Neuronal stem cell (in vitro differentiated cells): ENCODE measurements around the gene CACNA1F.

Source experiments
- DNase-seq: peaks from one replicate; pipeline ENCODE4 v3.0.0-alpha.2; 2013; ENCODE audit warnings: low spot score
- H2AFZ ChIP-seq: one replicate; pipeline ENCODE4 v1.6.1; 2013; ENCODE audit warnings: mild to moderate bottlenecking, low read length, inconsistent platforms
- H2AK5ac ChIP-seq: 2 replicates; pipeline ENCODE4 v1.6.1; 2013; ENCODE audit warnings: low read depth, mild to moderate bottlenecking, inconsistent platforms, low read length, moderate library complexity, mixed read lengths
- H2BK120ac ChIP-seq: 2 replicates; pipeline ENCODE4 v1.6.1; 2013; ENCODE audit warnings: low read depth, mild to moderate bottlenecking, inconsistent platforms, low read length, moderate library complexity, mixed read lengths
- H2BK12ac ChIP-seq: one replicate; pipeline ENCODE4 v1.6.1; 2013; ENCODE audit warnings: low read length, inconsistent platforms
- H2BK15ac ChIP-seq: 2 replicates; pipeline ENCODE4 v1.6.1; 2013; ENCODE audit warnings: mild to moderate bottlenecking, low read length, inconsistent platforms, mixed read lengths
- H2BK5ac ChIP-seq: one replicate; pipeline ENCODE4 v1.6.1; 2013; ENCODE audit warnings: inconsistent platforms, mild to moderate bottlenecking, low read length, moderate library complexity
- H3K14ac ChIP-seq: one replicate; pipeline ENCODE4 v1.6.1; 2013; ENCODE audit warnings: low read length, inconsistent platforms
- H3K18ac ChIP-seq: 2 replicates; pipeline ENCODE4 v1.6.1; 2013; ENCODE audit warnings: low read length, inconsistent platforms
- H3K23ac ChIP-seq: 2 replicates; pipeline ENCODE4 v1.6.1; 2013; ENCODE audit warnings: low read depth, mild to moderate bottlenecking, mixed read lengths, low read length, inconsistent platforms; ENCODE audit not compliant: poor library complexity
- H3K27ac ChIP-seq: replicated peaks from 3 replicates; pipeline ENCODE4 v1.5.1; 2013; ENCODE audit warnings: low read length, inconsistent platforms
- H3K27me3 ChIP-seq, 3 experiments: 2 replicates each; pipeline ENCODE4 v1.6.1; 2013; ENCODE audit warnings: low read length in 3 of 3, mild to moderate bottlenecking in 2 of 3, inconsistent platforms in 1 of 3, low read depth in 1 of 3, mixed read lengths in 1 of 3, moderate library complexity in 1 of 3; ENCODE audit not compliant: control insufficient read depth in 3 of 3, insufficient read depth in 3 of 3
- H3K36me3 ChIP-seq, 2 donors: replicated peaks in 1 of 2; 2 replicates each; pipeline ENCODE4 v1.6.1; 2013; ENCODE audit warnings: low read length in 2 of 2; ENCODE audit not compliant: control insufficient read depth in 2 of 2, insufficient read depth in 2 of 2
- H3K4ac ChIP-seq: 2 replicates; pipeline ENCODE4 v1.6.1; 2013; ENCODE audit warnings: inconsistent platforms, mild to moderate bottlenecking, low read length, moderate library complexity
- H3K4me1 ChIP-seq, 2 donors: 1 replicate in 1 of 2; 2 replicates in 1 of 2; pipeline ENCODE4 v1.6.1; 2013; ENCODE audit warnings: low read length in 2 of 2, low read depth in 1 of 2; ENCODE audit not compliant: control insufficient read depth in 2 of 2, insufficient read depth in 1 of 2
- H3K4me2 ChIP-seq: one replicate; pipeline ENCODE4 v1.6.1; 2013; ENCODE audit warnings: mild to moderate bottlenecking, low read length, inconsistent platforms; ENCODE audit not compliant: insufficient read depth, poor library complexity, severe bottlenecking
- H3K4me3 ChIP-seq, 2 donors: 2 replicates each; pipeline ENCODE4 v1.5.1; 2013; ENCODE audit warnings: low read length in 2 of 2, mild to moderate bottlenecking in 2 of 2, inconsistent platforms in 1 of 2, moderate library complexity in 1 of 2
- H3K79me1 ChIP-seq: one replicate; pipeline ENCODE4 v1.6.1; 2013; ENCODE audit warnings: low read depth, mild to moderate bottlenecking, inconsistent platforms, low read length, moderate library complexity
- H3K9ac ChIP-seq: one replicate; pipeline ENCODE4 v1.6.1; 2013; ENCODE audit warnings: mild to moderate bottlenecking, low read depth, low read length, inconsistent platforms; ENCODE audit not compliant: poor library complexity
- H3K9me3 ChIP-seq, 2 donors: replicated peaks in 1 of 2; 2 replicates each; pipeline versions ENCODE3 to v1.6.1; 2013; ENCODE audit warnings: low read length in 2 of 2, mild to moderate bottlenecking in 2 of 2, inconsistent platforms in 1 of 2, low read depth in 1 of 2, mixed read lengths in 1 of 2, moderate library complexity in 1 of 2; ENCODE audit not compliant: control insufficient read depth in 2 of 2, insufficient read depth in 1 of 2
- H4K8ac ChIP-seq: one replicate; pipeline ENCODE4 v1.6.1; 2013; ENCODE audit warnings: low read depth, mild to moderate bottlenecking, inconsistent platforms, low read length, moderate library complexity
- H4K91ac ChIP-seq: one replicate; pipeline ENCODE4 v1.6.1; 2013; ENCODE audit warnings: low read length, low read depth, mild to moderate bottlenecking, inconsistent platforms; ENCODE audit not compliant: poor library complexity
- WGBS, 2 donors: extraction: QIAGEN DNeasy Blood & Tissue Kit; methylation state at CpG; one replicate each; pipeline ENCODE4 v1.1.7; 2013; ENCODE audit warnings: missing lambda C conversion rate in 2 of 2, mixed read lengths in 1 of 2; ENCODE audit not compliant: insufficient read length in 2 of 2, insufficient replicate concordance in 1 of 2; ENCODE audit errors: extremely low coverage in 2 of 2; 5-methylcytosine and 5-hydroxymethylcytosine counted together

CACNA1F gene

GRCh38 chrX:49228185-49228584, 5.0 kb downstream of the CACNA1F start:
- no peak for DNase-seq
- no CpG with 5 or more reads among the region's 17 CpGs for WGBS, 2 donors
- H3K14ac ChIP-seq, result no peak overlapping the region
- H2AFZ ChIP-seq, result no peak overlapping the region
- no peak overlapping the region for H3K27ac ChIP-seq
- no peak overlapping the region for H4K91ac ChIP-seq
- H2BK15ac ChIP-seq, result no peak overlapping the region
- no peaks in the 10 kb centered on the region for H3K9me3 ChIP-seq
- H3K27me3 ChIP-seq, result peaks cover 0 to 8% (median 0%) of the 10 kb centered on the region in 3 experiments
- H2BK120ac ChIP-seq, result no peak overlapping the region
- H4K8ac ChIP-seq, result no peak overlapping the region
- H2BK12ac ChIP-seq, result no peak overlapping the region
- H3K4me2 ChIP-seq, result no peak overlapping the region
- H3K4me1 ChIP-seq, result peaks cover 0 to 4% of the 10 kb centered on the region in 2 donors
- H3K4ac ChIP-seq, result no peak overlapping the region
- H3K9ac ChIP-seq, result peak overlapping the region; percentile 44
- H3K79me1 ChIP-seq, result no peaks in the 10 kb centered on the region
- H3K36me3 ChIP-seq, result no peaks in the 10 kb centered on the region
- no peak overlapping the region for H3K4me3 ChIP-seq
- no peak overlapping the region for H2AK5ac ChIP-seq
- H2BK5ac ChIP-seq, result no peak overlapping the region
- no peak overlapping the region for H3K18ac ChIP-seq
- H3K23ac ChIP-seq, result no peak overlapping the region

GRCh38 chrX:49227726-49228125, 5.4 kb downstream of the CACNA1F start:
- no peak overlapping the region for H3K27ac ChIP-seq
- DNase-seq, result no peak
- H2AK5ac ChIP-seq, result no peak overlapping the region
- H3K27me3 ChIP-seq, result peaks cover 0 to 8% (median 0%) of the 10 kb centered on the region in 3 experiments
- no peaks in the 10 kb centered on the region for H3K79me1 ChIP-seq
- no peak overlapping the region for H4K91ac ChIP-seq
- H3K4me1 ChIP-seq, result peaks cover 0 to 4% of the 10 kb centered on the region in 2 donors
- no peak overlapping the region for H3K4ac ChIP-seq
- whole genome bisulfite sequencing, 2 donors, result no CpG with 5 or more reads among the region's 2 CpGs
- H3K4me2 ChIP-seq, result no peak overlapping the region
- H2BK12ac ChIP-seq, result no peak overlapping the region
- H3K36me3 ChIP-seq, result no peaks in the 10 kb centered on the region
- H3K14ac ChIP-seq, result no peak overlapping the region
- H2BK5ac ChIP-seq, result no peak overlapping the region
- H3K9me3 ChIP-seq, result no peaks in the 10 kb centered on the region
- no peak overlapping the region for H2AFZ ChIP-seq
- no peak overlapping the region for H3K4me3 ChIP-seq
- H3K9ac ChIP-seq, result peak overlapping the region; percentile 44
- H3K23ac ChIP-seq, result no peak overlapping the region
- no peak overlapping the region for H2BK15ac ChIP-seq
- no peak overlapping the region for H2BK120ac ChIP-seq
- H3K18ac ChIP-seq, result no peak overlapping the region
- H4K8ac ChIP-seq, result no peak overlapping the region

GRCh38 chrX:49226946-49227345, 6.2 kb downstream of the CACNA1F start:
- no peak overlapping the region for H3K4me2 ChIP-seq
- H4K8ac ChIP-seq, result no peak overlapping the region
- no peak overlapping the region for H3K4me3 ChIP-seq
- no peaks in the 10 kb centered on the region for H3K36me3 ChIP-seq
- H3K79me1 ChIP-seq, result no peaks in the 10 kb centered on the region
- H2BK120ac ChIP-seq, result no peak overlapping the region
- no CpG with 5 or more reads among the region's 9 CpGs for WGBS, 2 donors
- peaks cover 0 to 8% (median 0%) of the 10 kb centered on the region in 3 experiments for H3K27me3 ChIP-seq
- no peak for DNase-seq
- H3K23ac ChIP-seq, result no peak overlapping the region
- no peak overlapping the region for H2BK12ac ChIP-seq
- H2AK5ac ChIP-seq, result no peak overlapping the region
- H3K9ac ChIP-seq, result no peak overlapping the region
- no peak overlapping the region for H3K14ac ChIP-seq
- no peak overlapping the region for H3K27ac ChIP-seq
- no peak overlapping the region for H2BK15ac ChIP-seq
- H3K4ac ChIP-seq, result no peak overlapping the region
- peaks cover 0 to 4% of the 10 kb centered on the region in 2 donors for H3K4me1 ChIP-seq
- H4K91ac ChIP-seq, result no peak overlapping the region
- H3K9me3 ChIP-seq, result no peaks in the 10 kb centered on the region
- H2AFZ ChIP-seq, result no peak overlapping the region
- H3K18ac ChIP-seq, result no peak overlapping the region
- H2BK5ac ChIP-seq, result no peak overlapping the region

GRCh38 chrX:49225858-49226257, 7.3 kb downstream of the CACNA1F start:
- Histone ChIP-seq H3K14ac (no peak overlapping the region), H3K18ac (no peak overlapping the region), H2AK5ac (no peak overlapping the region), H3K79me1 (no peaks in the 10 kb centered on the region), H3K27me3 (peaks cover 0 to 8% (median 0%) of the 10 kb centered on the region in 3 experiments), H3K9ac (no peak overlapping the region), H3K4me1 (peaks cover 0 to 1% of the 10 kb centered on the region in 2 donors), H3K4me3 (no peak overlapping the region), H2BK12ac (no peak overlapping the region), H2BK15ac (no peak overlapping the region), H2BK120ac (no peak overlapping the region), H3K23ac (no peak overlapping the region), H3K4ac (no peak overlapping the region), H4K8ac (no peak overlapping the region), H3K36me3 (no peaks in the 10 kb centered on the region), H3K4me2 (no peak overlapping the region), H3K27ac (no peak overlapping the region), H4K91ac (no peak overlapping the region), H2BK5ac (no peak overlapping the region), H3K9me3 (no peaks in the 10 kb centered on the region), H2AFZ (no peak overlapping the region)
- WGBS, 2 donors, result no CpG with 5 or more reads among the region's 14 CpGs
- no peak for DNase-seq
